MM.1S (cell line): ENCODE data around the gene LIF.
"Not testable (repeated sequence)": the region's sequence is repeated elsewhere in the genome, so short reads cannot be mapped to it uniquely, and the experiment has no call there.

Experiments
- EZH2 ChIP-seq: fragments of 300-600 bp; sonication (generic); optimal IDR thresholded peaks from 2 replicates; pipeline ENCODE3; 2017; ENCODE audit warnings: low read depth, mild to moderate bottlenecking, antibody characterized with exemption, low read length, mixed read lengths
- EZH2phosphoT487 ChIP-seq: fragments of 300-600 bp; sonication (generic); IDR thresholded peaks from 2 replicates; pipeline ENCODE4 v1.6.1; 2018; ENCODE audit warnings: antibody characterized with exemption, low read length
- TF ChIP-seq, protein P1 (sequence below): fragments of 300-600 bp; sonication (generic); IDR thresholded peaks from 2 replicates; pipeline ENCODE4 v1.5.1; 2016; ENCODE audit warnings: antibody characterized with exemption, low read length, mixed read lengths

DNA sequence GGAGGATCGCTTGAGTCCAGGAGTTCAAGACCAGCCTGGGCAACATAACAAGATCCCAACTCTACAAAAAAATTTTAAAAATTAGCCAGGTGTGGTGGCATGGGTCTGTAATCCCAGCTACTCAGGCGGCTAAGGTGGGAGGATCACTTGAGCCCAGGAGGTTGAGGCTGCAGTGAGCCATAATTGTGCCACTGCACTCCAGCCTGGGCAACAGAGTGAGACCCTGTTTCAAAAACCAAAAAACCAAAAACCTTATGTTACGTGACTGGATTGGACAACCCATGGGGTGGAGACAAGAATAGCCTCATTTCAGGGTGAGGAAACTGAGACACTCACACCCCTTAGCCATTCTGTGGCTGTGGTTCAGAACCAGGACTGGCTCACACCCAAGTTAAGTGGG is 30.3 kb downstream of the LIF start:
- TF ChIP-seq, protein P1, sequence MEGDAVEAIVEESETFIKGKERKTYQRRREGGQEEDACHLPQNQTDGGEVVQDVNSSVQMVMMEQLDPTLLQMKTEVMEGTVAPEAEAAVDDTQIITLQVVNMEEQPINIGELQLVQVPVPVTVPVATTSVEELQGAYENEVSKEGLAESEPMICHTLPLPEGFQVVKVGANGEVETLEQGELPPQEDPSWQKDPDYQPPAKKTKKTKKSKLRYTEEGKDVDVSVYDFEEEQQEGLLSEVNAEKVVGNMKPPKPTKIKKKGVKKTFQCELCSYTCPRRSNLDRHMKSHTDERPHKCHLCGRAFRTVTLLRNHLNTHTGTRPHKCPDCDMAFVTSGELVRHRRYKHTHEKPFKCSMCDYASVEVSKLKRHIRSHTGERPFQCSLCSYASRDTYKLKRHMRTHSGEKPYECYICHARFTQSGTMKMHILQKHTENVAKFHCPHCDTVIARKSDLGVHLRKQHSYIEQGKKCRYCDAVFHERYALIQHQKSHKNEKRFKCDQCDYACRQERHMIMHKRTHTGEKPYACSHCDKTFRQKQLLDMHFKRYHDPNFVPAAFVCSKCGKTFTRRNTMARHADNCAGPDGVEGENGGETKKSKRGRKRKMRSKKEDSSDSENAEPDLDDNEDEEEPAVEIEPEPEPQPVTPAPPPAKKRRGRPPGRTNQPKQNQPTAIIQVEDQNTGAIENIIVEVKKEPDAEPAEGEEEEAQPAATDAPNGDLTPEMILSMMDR: not testable (repeated sequence)
- not testable (repeated sequence) for TF ChIP-seq EZH2, EZH2phosphoT487
